OCI-LY7 (cell line): ENCODE measurements around the gene CMPK1.

Experiments used
- CTCF ChIP-seq: fragments of 200-600 bp; sonication (generic); conservative IDR thresholded peaks from 2 replicates; pipeline ENCODE4 v1.5.1; 2014; ENCODE audit warnings: mild to moderate bottlenecking, antibody characterized with exemption, low read length, moderate library complexity, mixed read lengths
- EZH2phosphoT487 ChIP-seq: fragments of 200-600 bp; sonication (generic); IDR thresholded peaks from 2 replicates; pipeline ENCODE4 v1.6.1; 2018; ENCODE audit warnings: low read depth, borderline replicate concordance, mild to moderate bottlenecking, mixed run types, antibody characterized with exemption, low read length, moderate library complexity, mixed read lengths

GRCh38 chr1:47332779-47333577, 612 bp upstream of the CMPK1 start:
- TF ChIP-seq CTCF, result no peak
- no peak for TF ChIP-seq EZH2phosphoT487
